ENCODE results near the gene FGGY. TPM values are rescaled to one million over a fixed set of nuclear protein-coding genes. Genes with fewer than 3 reads are reported as not detected.
A peak's percentile ranks its signal among the peaks of the same experiment; 100 is the strongest.

Gene FGGY
- total RNA-seq, 1 experiment from 2014 or later, result 14.6 TPM

GRCh38 chr1:59617434-59617833 is 320.5 kb downstream of the FGGY start:
- H3K14ac ChIP-seq (ENCODE audit: insufficient read depth, low read length), result no peak overlapping the region
- H2BK120ac ChIP-seq (ENCODE audit: low read depth, low read length, poor library complexity, severe bottlenecking), result no peak overlapping the region
- no peak overlapping the region for H3K27ac ChIP-seq (ENCODE audit: insufficient read length, low read depth, low read length)
- H2BK15ac ChIP-seq (ENCODE audit: low read depth, low read length), result no peak overlapping the region
- no peaks in the 10 kb centered on the region for H3K79me1 ChIP-seq (ENCODE audit: insufficient read depth, low read depth, low read length, poor library complexity, severe bottlenecking)
- peaks cover 0 to 3% (median 0%) of the 10 kb centered on the region in 3 experiments; a peak in 1 of 7 replicates for H3K36me3 Mint-ChIP-seq (ENCODE audit: insufficient read depth in 1 of 3, low read depth in 3 of 3)
- no peak overlapping the region for H2AK5ac ChIP-seq (ENCODE audit: insufficient read length, low read length)
- H3K18ac ChIP-seq (ENCODE audit: insufficient read length, low read depth, low read length), result no peak overlapping the region
- H3K27me3 Mint-ChIP-seq (ENCODE audit: low read depth), result no peaks in the 10 kb centered on the region
- H2BK12ac ChIP-seq (ENCODE audit: insufficient read length, low read depth, low read length), result no peak overlapping the region
- 0 out of 4 replicates have a peak, but pooled peaks cover 0 to 4% of the 10 kb centered on the region in 2 experiments for H3K4me1 Mint-ChIP-seq
- no peak overlapping the region for H2BK5ac ChIP-seq (ENCODE audit: insufficient read length, low read length)
- no peak overlapping the region for H4K91ac ChIP-seq (ENCODE audit: insufficient read length, low read depth, low read length)
- H3K9me3 Mint-ChIP-seq, result no peaks in the 10 kb centered on the region; a peak in 2 of 5 replicates
- WGBS (ENCODE audit: extremely low coverage, insufficient read length, low lambda C conversion rate), result no CpG with 5 or more reads among the region's 3 CpGs
- no peaks in the 10 kb centered on the region for H3K9me3 ChIP-seq (ENCODE audit: control insufficient read depth, low read depth, low read length)
- no peak overlapping the region for H3K56ac ChIP-seq (ENCODE audit: insufficient read length, low read depth, low read length)
- no peak overlapping the region for H2BK20ac ChIP-seq (ENCODE audit: low read depth, low read length, poor library complexity, severe bottlenecking)
- no peak overlapping the region for H3T11ph ChIP-seq (ENCODE audit: low read length)
- H3K4ac ChIP-seq (ENCODE audit: low read depth, low read length), result no peak overlapping the region
- no peak for TF ChIP-seq CTCF (conservative IDR thresholded peaks at IDR 0.05)
- no peak overlapping the region for H3K9ac ChIP-seq (ENCODE audit: extremely low read depth, insufficient read length, low read length)
- H3K23me2 ChIP-seq (ENCODE audit: insufficient read length, low read depth, low read length, poor library complexity, severe bottlenecking), result no peaks in the 10 kb centered on the region
- H3K79me2 ChIP-seq (ENCODE audit: insufficient read depth, low read length), result no peaks in the 10 kb centered on the region
- no peaks in the 10 kb centered on the region for H4K20me1 ChIP-seq (ENCODE audit: control insufficient read depth, insufficient read depth, insufficient read length)
- H3K27me3 ChIP-seq (ENCODE audit: insufficient read depth, low read length), result no peaks in the 10 kb centered on the region
- H3K4me3 Mint-ChIP-seq, result no peak overlapping the region
- H3K4me1 ChIP-seq (ENCODE audit: insufficient read depth, low read length), result no peaks in the 10 kb centered on the region
- H4K5ac ChIP-seq (ENCODE audit: insufficient read length, low read depth, low read length), result no peak overlapping the region
- 0 out of 7 replicates have a peak overlapping the region, but pooled peaks of 1 of the 3 experiments have one; percentile 32 for H3K27ac Mint-ChIP-seq
- no peak overlapping the region for H4K8ac ChIP-seq (replicated peaks; ENCODE audit: insufficient read length, low read depth, low read length)
- no peak overlapping the region for H2AFZ ChIP-seq (ENCODE audit: low read length)
- H3K4me2 ChIP-seq (ENCODE audit: insufficient read depth, insufficient read length, low read length), result no peak overlapping the region
- DNase-seq, result no peak
- H3K23ac ChIP-seq (ENCODE audit: insufficient read length, low read depth, low read length), result no peak overlapping the region
